Hematopoietic multipotent progenitor cell treated with erythropoietin and hydrocortisone succinate and interleukin-3 and kit ligand, for 15 days (in vitro differentiated cells): ENCODE data around the gene RAVER1.
"Not testable (repeated sequence)": the region's sequence is repeated elsewhere in the genome, so short reads cannot be mapped to it uniquely, and the experiment has no call there.

Experiments used
- DNase-seq: peaks from one replicate; pipeline ENCODE4 v3.0.0-alpha.2; 2015; ENCODE audit warnings: low spot score

RAVER1 gene

GRCh38 chr19:10332965-10333757 lies at the start of gene RAVER1:
RAVER1 (minus strand) TSS chr19:10333529; CDS start chr19:10333507, 22 bp downstream.
- peak; percentile 98 for DNase-seq

GRCh38 chr19:10383223-10383499 lies 49.8 kb upstream of the RAVER1 start:
- DNase-seq: not testable (repeated sequence)

GRCh38 chr19:10380313-10381102 lies 47.2 kb upstream of the RAVER1 start, which contains the start of gene TYK2:
TYK2 (minus strand) TSS chr19:10380572; CDS start chr19:10378406, 2,166 bp downstream.
- DNase-seq: peak; percentile 99

GRCh38 chr19:10379880-10380312 lies 46.6 kb upstream of the RAVER1 start:
- DNase-seq: no peak

GRCh38 chr19:10378124-10378523 lies 44.8 kb upstream of the RAVER1 start:
- no peak for DNase-seq

GRCh38 chr19:10377140-10377640 lies 43.9 kb upstream of the RAVER1 start:
- DNase-seq: not testable (repeated sequence)

- no peak for DNase-seq
Measured at GRCh38 chr19:10374931-10375330, 41.6 kb upstream of the RAVER1 start.

- no peak for DNase-seq
Measured at GRCh38 chr19:10372690-10373089, 39.4 kb upstream of the RAVER1 start.

- DNase-seq: no peak
Measured at GRCh38 chr19:10368101-10368803, 34.9 kb upstream of the RAVER1 start.

- DNase-seq: not testable (repeated sequence)
Measured at GRCh38 chr19:10366950-10367512, 33.7 kb upstream of the RAVER1 start.

- DNase-seq: no peak
Measured at GRCh38 chr19:10365518-10365917, 32.2 kb upstream of the RAVER1 start.

GRCh38 chr19:10364644-10365043 lies 31.3 kb upstream of the RAVER1 start:
- no peak for DNase-seq

GRCh38 chr19:10363789-10364281 lies 30.5 kb upstream of the RAVER1 start:
- no peak for DNase-seq

- no peak for DNase-seq
Measured at GRCh38 chr19:10362259-10362658, 28.9 kb upstream of the RAVER1 start.

GRCh38 chr19:10361569-10362011 lies 28.3 kb upstream of the RAVER1 start:
- DNase-seq: no peak

- no peak for DNase-seq
Measured at GRCh38 chr19:10356431-10356830, 23.1 kb upstream of the RAVER1 start.

GRCh38 chr19:10353793-10354391 lies 20.6 kb upstream of the RAVER1 start:
- DNase-seq: peak; percentile 61

- DNase-seq: no peak
Measured at GRCh38 chr19:10352764-10353671, 19.7 kb upstream of the RAVER1 start.

- DNase-seq: no peak
Measured at GRCh38 chr19:10346509-10346908, 13.2 kb upstream of the RAVER1 start.

- no peak for DNase-seq
Measured at GRCh38 chr19:10344780-10345179, 11.5 kb upstream of the RAVER1 start.
